GM12891 (cell line): ENCODE data around the gene COL18A1.

Experiments
- POLR2A ChIP-seq: IDR thresholded peaks from 2 replicates; pipeline ENCODE4 v1.6.1; 2011; ENCODE audit warnings: low read depth, low read length, control low read depth
- POLR2AphosphoS5 ChIP-seq: IDR thresholded peaks from 2 replicates; pipeline ENCODE4 v1.6.1; 2011; ENCODE audit warnings: low read depth, low read length, control low read depth
- SPI1 ChIP-seq: IDR thresholded peaks from 2 replicates; pipeline ENCODE4 v1.6.1; 2011; ENCODE audit warnings: low read depth, low read length, control low read depth
- TAF1 ChIP-seq: IDR thresholded peaks from 2 replicates; pipeline ENCODE4 v1.6.1; 2011; ENCODE audit warnings: low read depth, low read length, control low read depth

- TF ChIP-seq POLR2A (no peak), POLR2AphosphoS5 (no peak), TAF1 (no peak), SPI1 (no peak)
Measured at GRCh38 chr21:45521241-45521640, 116.3 kb downstream of the COL18A1 start.
